IPS DF 6.9 (cell line): ENCODE measurements around the gene AQP1.

Experiments used
- DNase-seq: peaks from one replicate; pipeline ENCODE4 v3.0.0-alpha.2; 2013; ENCODE audit warnings: low read depth, low spot score
- H3K27ac ChIP-seq: one replicate; pipeline ENCODE4 v1.5.1; 2013; ENCODE audit warnings: low read length, control low read depth
- H3K27me3 ChIP-seq: 2 replicates; pipeline ENCODE4 v1.6.1; 2013; ENCODE audit warnings: mild to moderate bottlenecking, low read length; ENCODE audit not compliant: control insufficient read depth, insufficient read depth
- H3K36me3 ChIP-seq: 2 replicates; pipeline ENCODE4 v1.6.1; 2013; ENCODE audit warnings: low read length; ENCODE audit not compliant: control insufficient read depth, insufficient read depth
- H3K4me1 ChIP-seq: 2 replicates; pipeline ENCODE4 v1.6.1; 2013; ENCODE audit warnings: low read length; ENCODE audit not compliant: control insufficient read depth, insufficient read depth
- H3K4me3 ChIP-seq: 2 replicates; pipeline ENCODE4 v1.5.1; 2013; ENCODE audit warnings: mild to moderate bottlenecking, low read length
- H3K9me3 ChIP-seq: 2 replicates; pipeline ENCODE4 v1.6.1; 2013; ENCODE audit warnings: low read length, inconsistent platforms; ENCODE audit not compliant: control insufficient read depth, insufficient read depth
- WGBS: extraction: QIAGEN DNeasy Blood & Tissue Kit; methylation state at CpG from one replicate; pipeline ENCODE4 v1.1.7; 2013; ENCODE audit warnings: mixed read lengths, missing lambda C conversion rate; ENCODE audit not compliant: insufficient read length, insufficient coverage; 5-methylcytosine and 5-hydroxymethylcytosine counted together

Gene AQP1

DNA sequence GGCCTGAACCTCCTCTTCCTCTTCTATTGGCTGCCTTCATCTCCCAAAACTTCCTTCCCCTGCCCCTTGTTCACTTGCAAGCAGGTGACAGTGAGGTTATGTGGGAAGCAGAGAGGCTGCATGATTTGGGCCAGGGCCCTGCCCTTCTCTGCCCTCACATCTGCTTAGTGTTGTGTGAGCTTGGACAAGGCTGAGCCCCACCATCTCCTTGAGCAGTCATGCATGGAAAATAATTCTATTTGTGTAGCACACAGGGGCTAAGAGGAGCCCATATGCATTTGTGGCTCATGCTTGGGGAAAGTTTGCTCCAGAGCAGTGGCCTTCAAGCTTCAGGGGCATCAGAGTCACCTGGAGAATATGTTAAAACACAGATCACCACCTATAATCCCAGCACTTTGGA lies 26.8 kb upstream of the AQP1 start:
- H3K36me3 ChIP-seq, result no peaks in the 10 kb centered on the region; the same call in 1 of the 2 replicates
- peaks cover 7% of the 10 kb centered on the region; the same call in 1 of the 2 replicates for H3K4me1 ChIP-seq
- H3K4me3 ChIP-seq, result no peak overlapping the region
- no peaks in the 10 kb centered on the region for H3K9me3 ChIP-seq
- H3K27ac ChIP-seq, result no peak overlapping the region
- DNase-seq, result no peak
- no peaks in the 10 kb centered on the region for H3K27me3 ChIP-seq

DNA sequence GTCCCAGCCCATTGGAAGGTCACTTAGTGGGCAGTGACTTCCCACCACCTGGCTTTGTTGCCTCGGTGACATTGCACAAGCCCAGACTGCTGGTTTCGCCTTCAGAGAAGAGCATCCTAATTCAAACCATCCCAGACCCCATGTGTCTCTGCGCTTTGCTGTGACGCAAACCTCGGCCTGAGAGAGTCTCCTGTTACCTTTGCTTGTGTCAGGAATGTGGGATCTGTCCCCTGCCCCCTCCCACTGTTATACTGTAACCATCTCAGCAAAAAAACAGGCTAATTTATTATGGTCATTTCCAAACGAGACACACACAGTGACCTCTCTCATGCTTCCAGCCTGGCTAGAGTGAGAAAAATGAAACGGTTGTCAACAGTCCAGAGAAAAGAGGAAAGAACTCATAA lies 25.0 kb upstream of the AQP1 start:
- WGBS, result no CpG with 5 or more reads among the region's 7 CpGs
- no peaks in the 10 kb centered on the region; the same call in 1 of the 2 replicates for H3K36me3 ChIP-seq
- no peak overlapping the region for H3K4me3 ChIP-seq
- no peaks in the 10 kb centered on the region for H3K27me3 ChIP-seq
- H3K27ac ChIP-seq, result no peak overlapping the region
- no peak for DNase-seq
- peaks cover 3% of the 10 kb centered on the region; the same call in 1 of the 2 replicates for H3K4me1 ChIP-seq
- H3K9me3 ChIP-seq, result no peaks in the 10 kb centered on the region

DNA sequence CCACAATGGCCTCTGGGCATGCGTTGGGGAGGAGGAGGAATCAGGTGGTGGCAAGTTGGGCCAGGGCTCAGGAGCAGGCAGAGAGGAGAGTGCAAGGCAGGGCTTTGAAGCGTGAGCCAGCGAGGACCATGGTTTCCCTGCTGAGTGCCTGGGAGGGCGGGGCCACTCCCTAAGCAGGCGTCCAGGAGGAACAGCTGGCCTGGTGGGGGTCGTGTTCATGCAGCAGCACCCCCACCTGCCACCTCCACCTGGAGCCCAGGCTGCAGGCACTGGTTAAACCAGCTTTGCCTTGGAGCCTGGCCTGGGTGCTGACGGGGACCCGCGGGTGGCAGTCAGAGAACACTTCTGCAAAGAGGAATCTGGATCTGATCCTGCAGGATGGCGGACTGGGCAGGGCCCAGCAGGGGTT lies 24.2 kb upstream of the AQP1 start:
- Histone ChIP-seq H3K4me1 (peaks cover 3% of the 10 kb centered on the region; the same call in 1 of the 2 replicates), H3K4me3 (no peak overlapping the region), H3K27me3 (no peaks in the 10 kb centered on the region), H3K9me3 (no peaks in the 10 kb centered on the region), H3K36me3 (no peaks in the 10 kb centered on the region; the same call in 1 of the 2 replicates), H3K27ac (no peak overlapping the region)
- no peak for DNase-seq
- whole genome bisulfite sequencing, result no CpG with 5 or more reads among the region's 10 CpGs

DNA sequence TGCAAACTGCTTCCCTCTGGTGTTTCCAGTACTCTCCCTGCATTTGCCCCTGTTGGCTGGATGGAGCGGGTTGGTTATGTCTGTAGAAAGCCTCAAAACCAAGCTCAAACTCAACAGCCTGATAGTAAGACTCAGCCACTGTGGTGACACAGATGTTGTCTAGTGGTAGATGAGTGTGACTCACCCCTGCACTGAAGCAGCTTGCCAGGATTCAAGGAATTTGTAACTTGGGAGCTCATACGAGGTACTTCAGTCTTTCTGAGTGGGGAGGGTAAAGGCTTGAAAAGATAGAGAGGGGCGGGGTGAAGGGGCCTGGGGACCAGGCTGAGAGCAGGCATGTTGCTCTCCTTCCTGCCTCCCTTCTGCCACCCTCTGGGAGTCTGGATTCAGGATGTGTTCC lies 22.9 kb upstream of the AQP1 start:
- Histone ChIP-seq H3K27me3 (no peaks in the 10 kb centered on the region), H3K4me3 (no peak overlapping the region), H3K27ac (no peak overlapping the region), H3K4me1 (peaks cover 3% of the 10 kb centered on the region; the same call in 1 of the 2 replicates), H3K9me3 (no peaks in the 10 kb centered on the region), H3K36me3 (no peaks in the 10 kb centered on the region)
- no peak for DNase-seq
- no CpG with 5 or more reads among the region's 3 CpGs for WGBS

DNA sequence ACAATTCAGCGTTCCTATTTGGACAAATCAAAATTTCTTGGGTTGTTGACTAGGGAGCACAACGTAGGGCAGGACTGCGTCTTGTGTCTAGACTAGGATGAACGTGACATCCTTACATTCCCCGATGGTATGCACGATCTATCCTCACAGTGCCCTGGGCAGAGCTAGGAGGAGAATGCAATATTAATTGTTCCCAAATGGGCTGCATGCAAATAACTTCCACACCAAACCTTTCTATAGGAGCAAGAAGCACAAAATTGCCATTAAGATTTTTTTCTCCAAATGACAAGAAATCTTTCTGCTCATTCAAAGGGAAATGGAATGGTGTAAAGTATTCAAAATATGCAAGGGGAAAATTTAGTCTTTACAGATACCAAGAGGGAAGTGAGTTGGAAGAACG lies 21.4 kb upstream of the AQP1 start:
- WGBS, result no CpG with 5 or more reads among the region's 7 CpGs
- no peak overlapping the region for H3K4me3 ChIP-seq
- no peak overlapping the region for H3K27ac ChIP-seq
- no peaks in the 10 kb centered on the region for H3K27me3 ChIP-seq
- peaks cover 3% of the 10 kb centered on the region; the same call in 1 of the 2 replicates for H3K4me1 ChIP-seq
- no peaks in the 10 kb centered on the region for H3K36me3 ChIP-seq
- no peak for DNase-seq
- H3K9me3 ChIP-seq, result no peaks in the 10 kb centered on the region

DNA sequence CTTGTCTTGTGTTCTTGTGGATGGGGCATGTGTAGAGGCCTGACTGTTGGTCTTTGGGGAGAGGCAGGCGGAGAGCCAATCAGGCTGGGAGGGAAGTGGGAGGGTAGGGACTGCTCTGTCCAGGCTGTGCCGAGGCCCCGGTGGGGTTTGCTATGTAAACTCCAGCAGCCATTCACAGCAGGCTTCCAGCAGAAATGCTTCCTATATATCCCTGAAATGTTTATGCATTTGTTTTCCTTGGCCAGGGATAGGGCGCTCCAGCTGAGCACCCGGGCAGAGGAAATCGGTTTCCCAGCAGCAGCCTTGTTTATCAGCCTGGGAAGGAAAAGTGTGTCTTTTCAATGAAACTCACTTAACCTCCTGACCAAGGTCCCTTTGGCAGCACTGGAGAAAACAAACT lies 18.3 kb upstream of the AQP1 start:
- no peaks in the 10 kb centered on the region for H3K9me3 ChIP-seq
- H3K27me3 ChIP-seq, result no peaks in the 10 kb centered on the region
- no peak for DNase-seq
- no peaks in the 10 kb centered on the region for H3K36me3 ChIP-seq
- H3K4me1 ChIP-seq, result no peaks in the 10 kb centered on the region
- no peak overlapping the region for H3K4me3 ChIP-seq
- no peak overlapping the region for H3K27ac ChIP-seq
- WGBS, result no CpG with 5 or more reads among the region's 6 CpGs

DNA sequence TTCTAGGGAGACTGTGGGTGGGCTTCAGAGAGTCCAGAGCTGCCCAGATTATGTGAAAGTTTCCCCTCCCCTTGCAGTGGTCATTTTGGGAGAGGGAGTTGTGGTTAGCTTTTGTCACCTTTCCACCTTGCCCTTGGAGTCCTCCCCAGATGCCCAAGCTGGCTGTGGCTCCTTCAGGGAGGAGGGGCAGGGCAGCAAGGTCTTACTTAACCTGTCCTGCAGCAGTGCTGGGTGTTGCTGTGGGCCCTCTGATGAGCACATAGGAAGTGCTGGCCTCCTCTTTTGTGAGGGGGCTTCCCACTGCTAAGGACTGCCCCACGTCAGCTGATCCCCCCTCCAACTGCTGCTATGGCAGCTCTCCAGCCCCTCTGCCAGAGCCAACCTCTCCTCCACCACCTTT lies 17.6 kb upstream of the AQP1 start:
- H3K36me3 ChIP-seq, result no peaks in the 10 kb centered on the region
- H3K4me1 ChIP-seq, result no peaks in the 10 kb centered on the region
- no peaks in the 10 kb centered on the region for H3K9me3 ChIP-seq
- DNase-seq, result no peak
- H3K27ac ChIP-seq, result no peak overlapping the region
- no CpG with 5 or more reads among the region's 1 CpG for WGBS
- no peak overlapping the region for H3K4me3 ChIP-seq
- H3K27me3 ChIP-seq, result no peaks in the 10 kb centered on the region

DNA sequence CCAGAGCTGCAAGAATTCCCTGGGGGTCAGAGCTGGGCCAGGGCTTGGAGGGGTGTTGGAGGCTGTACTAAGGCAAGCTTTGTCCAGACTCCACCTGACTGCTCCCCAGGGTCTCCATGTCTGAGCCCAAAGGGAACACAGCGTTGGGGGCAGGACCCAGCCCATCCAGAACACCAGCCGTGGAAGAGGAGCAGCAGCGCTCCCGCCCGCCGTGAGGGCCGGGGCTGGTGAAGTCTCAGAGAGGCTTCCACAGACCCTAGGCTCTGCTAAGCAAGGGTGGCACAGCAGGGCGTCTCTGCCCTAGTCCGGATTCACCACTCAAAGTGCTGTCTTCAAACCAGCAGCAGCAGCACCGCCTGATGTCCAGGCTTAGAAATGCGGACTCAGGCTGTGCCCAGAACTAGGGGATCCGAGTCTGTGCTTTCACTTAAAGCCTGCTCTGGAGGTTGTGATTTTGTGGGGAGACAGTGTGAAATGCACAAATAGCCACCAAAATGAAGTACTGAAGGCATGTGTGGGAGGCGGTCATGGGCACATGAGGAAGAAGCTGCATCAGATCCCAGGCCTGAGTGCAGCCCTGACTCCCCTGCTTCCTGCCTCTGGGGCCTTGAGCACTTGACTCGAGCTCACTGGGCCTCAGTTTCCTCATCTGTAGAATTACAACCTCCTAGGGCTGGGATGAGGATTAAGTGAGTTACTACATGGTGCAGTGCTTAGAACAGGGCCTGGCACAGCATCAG lies 16.6 kb upstream of the AQP1 start:
- Histone ChIP-seq H3K9me3 (no peaks in the 10 kb centered on the region), H3K36me3 (no peaks in the 10 kb centered on the region), H3K27me3 (no peaks in the 10 kb centered on the region), H3K4me3 (no peak overlapping the region), H3K4me1 (no peaks in the 10 kb centered on the region), H3K27ac (no peak overlapping the region)
- DNase-seq, result no peak
- WGBS, result no CpG with 5 or more reads among the region's 14 CpGs

DNA sequence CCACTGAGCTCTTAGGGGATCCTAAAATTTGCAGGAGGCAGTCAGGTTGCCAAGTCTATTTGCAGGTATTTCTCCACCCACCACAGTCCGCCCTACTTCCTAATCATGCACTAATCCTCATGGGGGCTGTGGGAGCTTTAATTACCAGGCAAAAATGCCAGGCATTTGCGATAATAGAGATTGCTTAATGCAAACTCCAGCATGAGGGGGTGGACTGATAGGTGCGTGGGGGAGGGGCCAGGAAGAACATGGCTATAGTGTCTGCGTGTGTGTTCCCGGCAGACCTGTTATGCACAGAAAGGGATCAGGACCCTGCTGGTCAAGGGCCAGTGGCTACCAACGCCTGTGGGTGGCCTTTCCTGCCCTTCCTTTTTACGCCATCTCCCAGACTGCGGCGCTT lies 15.6 kb upstream of the AQP1 start:
- no peaks in the 10 kb centered on the region for H3K36me3 ChIP-seq
- WGBS, result no CpG with 5 or more reads among the region's 9 CpGs
- no peak overlapping the region for H3K27ac ChIP-seq
- H3K4me1 ChIP-seq, result no peaks in the 10 kb centered on the region
- H3K9me3 ChIP-seq, result no peaks in the 10 kb centered on the region
- no peak for DNase-seq
- H3K27me3 ChIP-seq, result no peaks in the 10 kb centered on the region
- no peak overlapping the region for H3K4me3 ChIP-seq

DNA sequence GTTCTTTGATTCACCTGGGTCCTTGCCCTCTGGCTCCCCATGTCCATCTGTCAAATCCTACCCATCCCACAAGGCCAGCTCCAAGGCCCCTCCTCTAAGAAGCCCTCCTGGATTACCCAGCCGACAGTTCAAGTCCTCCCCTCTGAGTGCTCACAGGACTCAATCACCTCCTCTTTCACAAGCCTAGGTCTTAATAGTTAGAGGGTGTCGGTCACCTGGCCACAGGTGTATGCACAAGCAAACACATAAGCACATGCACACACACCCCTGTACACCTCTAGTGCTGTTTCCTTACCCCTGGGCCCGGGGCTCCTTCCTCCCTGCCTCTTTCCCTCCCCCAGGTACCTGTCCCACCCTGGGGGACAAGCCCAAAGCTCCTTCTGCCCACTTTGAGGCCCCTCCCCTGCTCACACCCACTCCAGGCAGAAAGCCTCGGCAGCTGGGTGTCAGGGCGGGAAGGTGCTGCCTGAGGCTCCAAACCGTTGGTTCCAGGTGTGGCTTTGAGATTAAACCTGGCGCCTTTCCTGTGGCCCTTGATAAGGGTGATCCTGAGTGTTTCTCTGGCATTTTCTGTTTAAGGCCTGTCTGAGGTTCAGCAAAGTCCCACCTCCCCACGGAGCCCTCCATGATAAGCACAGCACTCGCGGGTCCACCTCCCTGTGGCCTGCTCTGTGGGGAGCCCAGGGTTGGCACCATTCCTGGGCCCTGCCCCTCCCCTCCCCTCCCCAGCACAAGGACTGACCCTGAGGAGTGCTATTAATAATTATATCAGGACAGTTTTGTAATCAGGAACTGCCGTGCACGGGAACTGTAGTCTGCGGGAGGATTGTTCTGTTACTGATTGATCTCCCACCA lies 14.6 kb upstream of the AQP1 start:
- DNase-seq, result no peak
- WGBS, result no CpG with 5 or more reads among the region's 13 CpGs
- H3K4me1 ChIP-seq, result no peaks in the 10 kb centered on the region
- no peak overlapping the region for H3K27ac ChIP-seq
- H3K27me3 ChIP-seq, result no peaks in the 10 kb centered on the region
- H3K36me3 ChIP-seq, result no peaks in the 10 kb centered on the region
- no peak overlapping the region for H3K4me3 ChIP-seq
- H3K9me3 ChIP-seq, result no peaks in the 10 kb centered on the region
